GM19455 (cell line): Measurements from ENCODE around the gene MAPK12.

Experiments
- ATAC-seq: cut with Tn5 transposase; IDR thresholded peaks from one replicate; pipeline ENCODE4 v1.9.1; 2021; ENCODE audit not compliant: unreplicated experiment

Gene MAPK12

DNA sequence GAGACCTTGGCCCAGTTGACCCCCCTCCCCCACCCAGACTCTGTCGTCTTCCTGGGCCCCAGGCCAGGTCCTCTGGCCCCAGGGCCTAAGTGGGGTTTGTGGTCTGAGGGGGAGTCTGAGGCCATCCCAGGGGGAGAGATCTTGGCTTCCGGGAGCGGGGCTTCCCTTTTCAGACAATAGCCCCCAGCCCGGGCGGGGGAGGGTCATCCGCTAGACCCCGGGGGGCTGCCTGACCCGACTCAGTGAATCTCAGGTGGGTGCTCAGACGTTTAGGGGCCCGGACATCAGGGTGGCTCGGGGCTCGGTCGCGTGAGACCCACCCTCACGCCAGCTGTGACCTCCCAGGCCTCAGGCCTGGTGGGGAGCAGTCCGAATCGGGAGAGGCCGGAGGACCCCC is 8.1 kb upstream of the MAPK12 start:
- ATAC-seq: no peak

DNA sequence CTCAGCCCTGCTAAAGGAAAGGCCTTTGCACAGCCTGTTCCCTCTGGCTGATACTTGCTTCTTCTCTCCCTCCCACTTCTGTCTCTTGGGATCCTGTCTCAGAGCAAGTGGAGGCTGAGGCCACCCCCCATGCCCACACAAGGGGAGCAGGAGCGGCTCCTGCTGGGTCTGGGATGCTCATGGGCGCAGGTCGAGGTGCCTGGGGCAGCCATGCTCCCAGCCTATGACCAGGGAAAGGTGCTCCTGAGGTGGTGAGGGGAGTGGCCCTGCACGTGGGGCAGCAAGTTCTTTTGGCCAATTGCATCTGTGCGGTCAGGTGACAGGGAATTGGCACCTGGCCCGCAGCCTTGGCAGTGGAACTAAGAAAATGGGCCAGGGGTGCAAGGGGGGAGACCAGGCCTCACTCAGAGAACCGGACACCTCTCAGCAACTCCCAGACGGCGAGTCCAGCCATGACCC is 7.2 kb upstream of the MAPK12 start:
- ATAC-seq: no peak

DNA sequence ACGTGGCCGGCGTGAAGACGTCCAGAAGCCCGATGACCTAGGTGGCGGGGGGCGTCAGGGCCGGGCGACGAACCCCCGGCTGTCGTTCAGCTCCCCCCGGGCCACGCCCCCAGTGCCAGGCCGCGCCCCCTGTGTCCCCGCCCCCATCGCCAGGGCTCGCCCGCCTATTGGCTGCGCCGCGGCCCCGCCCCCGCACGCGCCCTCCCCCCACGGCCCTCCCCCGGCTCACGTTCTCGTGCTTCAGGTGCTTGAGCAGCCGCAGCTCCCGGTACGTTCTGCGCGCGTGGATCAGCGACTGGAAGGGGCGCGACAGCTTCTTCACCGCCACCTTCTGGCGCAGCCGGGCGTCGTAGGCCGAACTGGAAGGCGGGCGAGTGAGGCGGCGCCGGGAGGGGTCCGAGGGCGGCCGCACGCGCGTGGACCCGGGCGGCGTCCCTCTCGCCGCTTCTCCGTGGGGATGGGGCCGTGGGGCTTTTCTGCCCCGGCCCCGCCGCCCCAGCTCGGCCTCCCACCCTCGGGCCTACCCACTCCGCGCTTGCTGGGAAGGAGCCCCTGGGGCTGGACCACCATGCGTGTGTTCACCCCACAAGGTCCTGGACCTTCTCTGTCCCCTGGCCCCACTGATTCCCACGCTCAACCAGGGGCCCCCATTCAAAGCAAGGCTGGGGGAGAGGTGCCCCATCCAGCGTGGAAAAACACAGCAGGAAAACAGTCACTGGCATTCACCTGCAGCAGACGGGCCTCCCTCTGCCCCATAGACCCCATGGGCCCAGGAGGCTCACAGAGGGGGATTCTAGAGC is 6.3 kb upstream of the MAPK12 start:
- no peak for ATAC-seq

DNA sequence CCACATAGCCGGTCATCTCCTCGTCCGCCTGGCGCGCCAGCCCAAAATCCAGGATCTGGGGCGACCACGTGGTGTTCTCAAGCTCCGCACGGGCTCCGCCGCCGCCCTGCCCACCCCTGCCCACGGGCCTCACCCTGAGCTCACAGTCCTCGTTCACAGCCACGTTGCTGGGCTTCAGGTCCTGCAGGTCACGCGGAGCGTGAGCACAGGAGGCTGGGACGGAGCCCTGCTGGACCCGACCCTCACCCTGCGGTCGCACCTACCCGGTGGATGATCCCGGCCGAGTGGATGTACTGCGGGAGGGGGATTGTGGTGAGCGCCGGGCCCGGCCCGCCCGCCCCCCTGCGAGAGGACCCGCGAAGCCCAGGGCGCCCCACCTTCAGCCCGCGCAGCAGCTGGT is 5.5 kb upstream of the MAPK12 start:
- ATAC-seq: no peak

DNA sequence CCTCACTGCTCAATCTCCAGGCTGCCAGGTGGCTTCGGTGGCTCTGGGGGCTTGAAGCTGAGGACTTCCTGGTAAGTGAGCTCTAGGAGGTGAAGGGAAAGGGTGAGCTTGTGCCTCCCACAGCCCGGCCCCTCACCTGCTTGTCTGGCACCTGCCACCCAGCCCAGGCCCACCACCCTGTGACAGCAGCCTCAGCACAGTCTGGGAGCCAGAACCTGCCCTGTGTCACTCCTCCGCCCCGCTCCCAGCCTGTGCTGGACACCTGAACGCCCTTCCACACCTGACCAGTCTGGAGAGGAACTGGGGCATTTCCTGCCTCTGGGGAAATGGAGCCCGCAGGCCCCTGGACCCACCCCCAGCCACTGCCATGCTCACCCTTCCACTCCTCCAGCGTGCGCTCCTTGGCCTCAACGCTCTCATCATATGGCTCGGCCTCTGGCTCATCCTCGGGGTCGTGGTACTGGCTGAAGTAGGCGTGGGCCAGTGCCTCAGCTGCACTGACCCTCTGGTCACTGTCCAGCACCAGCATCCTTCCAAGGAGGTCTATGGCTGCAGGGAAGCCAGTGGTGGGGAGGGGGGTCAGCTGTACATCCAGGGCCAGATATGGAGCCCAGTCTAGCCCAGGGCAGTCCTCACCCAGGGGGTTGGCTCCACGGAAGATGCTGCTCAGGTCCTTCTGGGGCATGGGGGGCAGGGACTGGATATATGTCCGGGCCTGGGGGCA is 3.6 kb upstream of the MAPK12 start:
- no peak for ATAC-seq

DNA sequence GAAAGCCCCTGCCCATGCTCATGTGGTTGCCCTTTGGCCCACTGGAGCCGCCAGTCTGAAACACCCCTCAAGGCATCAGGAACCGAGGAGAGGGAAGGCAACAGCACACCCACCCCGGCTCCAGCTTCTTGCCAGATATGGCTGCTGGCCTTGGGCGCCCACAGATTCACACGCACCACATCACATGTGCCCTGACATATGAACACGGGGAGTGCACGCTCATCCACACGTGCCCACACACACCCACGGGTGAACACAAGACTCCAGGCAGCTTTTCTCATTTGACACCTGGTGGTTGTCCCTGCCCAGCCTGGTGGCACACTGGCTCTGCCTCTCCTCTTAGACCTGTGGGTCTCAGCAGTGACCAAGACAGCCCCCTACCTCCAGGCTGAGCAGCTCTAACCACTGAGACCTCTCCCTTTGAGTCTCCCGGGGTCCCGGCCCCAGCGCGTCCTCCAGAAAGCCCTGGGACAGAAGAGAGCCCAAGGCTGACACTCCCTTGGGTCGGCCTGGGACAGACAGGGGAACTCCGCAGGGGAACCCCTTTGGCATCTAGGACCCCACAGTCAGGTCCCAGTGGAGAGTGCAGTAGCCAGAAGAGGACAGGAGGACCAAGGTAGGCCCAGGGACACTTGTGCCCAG is 2.7 kb upstream of the MAPK12 start:
- ATAC-seq: no peak

DNA sequence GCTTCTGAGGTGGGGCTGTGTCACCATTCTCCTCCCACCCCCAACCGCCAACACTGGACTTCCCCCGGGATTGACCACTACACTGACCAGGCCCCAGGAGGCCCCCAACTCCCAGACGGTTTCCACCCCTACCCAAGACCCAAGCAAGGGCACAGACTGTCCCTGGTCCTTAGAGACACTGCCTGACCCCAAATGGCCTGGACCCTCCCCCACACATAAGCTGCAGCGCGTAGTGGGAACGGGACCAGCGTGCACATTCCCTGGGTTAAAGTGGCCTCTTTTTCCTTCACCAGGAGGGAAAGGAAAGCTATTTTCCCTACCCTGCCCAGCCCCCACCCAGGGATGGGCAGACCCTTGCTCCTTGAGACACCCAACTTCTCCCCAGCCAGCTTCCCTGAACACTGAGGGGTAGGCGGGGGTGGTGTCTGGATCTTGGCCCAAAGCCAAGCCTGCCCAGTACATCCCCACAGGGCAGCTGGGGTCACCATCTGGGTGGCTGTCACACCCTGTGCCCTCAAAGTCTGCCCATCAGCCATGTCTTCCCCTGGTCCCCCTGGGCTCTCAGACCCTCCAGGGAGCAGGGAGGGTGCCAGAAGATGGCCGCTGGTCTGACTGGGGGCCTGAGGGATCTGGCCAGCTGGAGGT is 1.6 kb upstream of the MAPK12 start:
- no peak for ATAC-seq

DNA sequence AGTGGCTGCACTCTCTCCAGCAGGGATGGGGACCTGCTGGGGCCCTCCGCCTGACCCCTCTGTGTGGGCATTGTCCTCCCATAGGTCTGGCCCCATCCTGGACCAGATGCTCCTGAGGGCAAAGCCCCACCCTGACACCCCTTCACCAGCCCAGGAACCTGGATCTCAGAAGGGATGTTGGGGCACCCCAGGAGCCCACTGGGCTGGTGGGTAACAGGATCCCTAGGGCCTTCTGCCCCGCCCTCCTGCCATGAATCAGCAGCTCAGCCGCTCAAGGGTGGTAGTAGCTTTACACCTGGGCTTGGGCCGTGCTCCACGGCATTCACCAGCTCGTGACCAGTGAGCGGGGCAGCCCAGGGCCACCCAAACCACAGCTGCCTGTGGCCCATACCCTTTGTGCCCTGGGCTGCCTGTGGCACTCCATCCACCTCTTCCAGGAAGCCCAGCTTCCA is 1.0 kb upstream of the MAPK12 start:
- ATAC-seq: no peak

DNA sequence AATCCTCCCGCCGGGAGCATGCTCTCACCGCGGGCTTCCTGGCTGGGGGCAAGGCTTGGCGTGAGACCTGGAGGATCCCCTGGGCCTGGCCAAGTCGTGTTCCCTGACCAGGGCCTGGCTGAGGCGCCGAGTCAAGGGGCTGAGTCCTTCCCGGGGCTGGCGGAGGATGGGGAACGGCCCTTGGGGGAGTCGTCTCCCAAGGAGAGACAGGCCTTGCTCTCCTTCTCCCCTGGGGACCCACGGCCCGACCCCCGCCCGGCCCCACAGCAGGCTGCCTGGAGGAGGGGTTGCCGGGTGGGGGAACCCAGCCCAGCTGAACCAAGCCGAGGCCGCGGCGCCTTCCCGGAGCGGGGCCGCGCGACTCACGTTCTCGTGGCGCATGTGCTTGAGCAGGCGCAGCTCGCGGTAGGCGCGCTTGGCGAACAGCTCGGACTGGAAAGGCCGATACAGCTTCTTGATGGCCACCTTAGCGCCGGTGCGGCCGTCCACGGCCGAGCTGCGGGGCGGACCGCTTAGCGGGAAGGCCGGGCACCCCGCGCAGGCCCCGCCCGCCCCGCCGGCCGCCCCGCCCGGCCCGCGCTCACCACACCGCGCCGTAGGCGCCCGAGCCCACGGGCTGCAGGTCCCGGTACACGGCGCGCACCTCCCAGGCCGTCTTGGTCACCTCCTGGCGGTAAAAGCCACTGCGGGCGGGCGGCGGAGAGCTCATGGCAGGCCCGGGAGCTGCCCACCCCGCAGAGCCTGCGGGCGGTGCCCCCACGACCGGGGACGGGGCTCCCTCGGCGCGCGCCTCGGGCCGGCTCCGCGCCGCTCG is 475 bp downstream of the MAPK12 start:
- ATAC-seq: no peak

DNA sequence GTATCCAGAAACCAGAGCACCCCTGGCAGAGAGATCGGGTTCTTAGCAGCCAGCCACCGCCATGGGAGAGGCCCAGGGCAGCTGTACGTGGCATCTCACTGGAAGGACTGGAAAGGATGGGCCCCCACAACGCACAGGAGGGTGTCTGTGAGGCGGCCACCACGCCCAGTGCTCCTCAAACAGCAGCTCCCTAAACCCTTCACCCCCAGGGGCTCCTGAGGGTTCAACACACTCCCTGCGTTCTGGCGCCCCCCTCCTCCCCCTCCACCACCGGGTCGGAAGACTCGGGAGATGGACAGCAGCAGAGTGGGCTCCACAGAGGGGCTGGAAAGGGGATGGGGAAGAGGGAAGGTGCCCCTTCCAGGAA is 1.1 kb downstream of the MAPK12 start:
- no peak for ATAC-seq

DNA sequence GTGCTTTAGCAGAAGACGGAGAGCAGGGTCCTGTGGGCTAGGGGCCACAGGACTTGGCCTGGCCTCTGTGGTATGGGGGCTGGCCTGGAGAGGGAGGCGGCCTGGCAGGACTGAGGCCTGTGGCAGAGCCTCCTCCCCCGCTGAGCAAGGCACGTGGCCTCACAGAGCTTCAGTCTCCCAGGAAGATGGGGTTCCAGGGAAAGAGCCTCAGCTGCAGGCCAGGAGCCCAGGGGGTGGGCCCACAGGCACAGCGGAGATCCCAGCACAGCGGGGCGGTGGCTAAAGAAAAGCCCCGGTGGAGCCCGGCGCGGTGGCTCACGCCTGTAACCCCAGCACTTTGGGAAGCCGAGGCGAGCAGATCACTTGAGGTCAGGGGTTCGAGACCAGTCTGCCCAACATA is 2.2 kb downstream of the MAPK12 start:
- ATAC-seq: no peak

DNA sequence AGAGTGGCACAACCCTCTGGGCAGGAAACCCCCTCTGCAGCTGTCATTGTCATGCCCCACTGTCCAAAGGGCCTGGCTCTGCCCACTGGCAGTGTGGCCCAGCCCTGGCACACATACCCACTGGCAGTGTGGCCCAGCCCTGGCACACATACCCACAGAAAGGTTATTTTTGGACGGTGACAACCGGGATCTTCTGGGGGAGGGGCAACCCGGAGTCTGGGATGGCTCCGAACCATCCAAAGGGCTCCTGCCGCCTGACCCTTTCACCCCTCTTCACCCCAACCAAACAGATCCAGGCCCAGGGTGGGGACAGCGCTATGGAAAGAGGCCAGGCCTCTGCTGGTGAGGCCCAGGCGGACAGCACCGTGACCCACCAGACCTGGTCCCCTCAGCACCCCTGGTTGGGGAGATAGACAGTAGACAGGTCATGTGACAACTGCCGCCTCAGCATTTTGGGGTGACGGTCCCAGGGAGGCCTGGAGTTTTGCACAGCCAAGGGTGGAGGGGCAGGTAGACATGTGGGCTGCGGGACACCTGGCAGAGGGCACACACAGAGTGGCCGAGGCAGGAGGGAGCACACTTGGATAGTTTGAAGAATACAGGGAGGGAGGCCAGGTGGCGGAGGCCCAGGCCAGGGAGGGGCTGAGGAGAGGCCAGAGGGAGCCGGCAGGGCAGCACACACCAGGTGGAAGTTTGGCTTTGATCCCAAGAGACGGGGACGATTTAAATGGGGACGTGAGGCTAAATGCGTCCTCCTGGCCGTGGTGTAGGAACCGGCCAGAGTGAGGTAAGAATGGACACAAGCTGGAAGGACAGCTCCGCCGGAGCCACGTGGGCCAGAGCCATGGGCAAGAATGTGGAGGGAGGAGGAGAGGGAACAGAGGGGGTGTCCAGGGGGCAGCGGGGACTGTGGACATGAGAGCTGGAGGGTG is 2.9 kb downstream of the MAPK12 start:
- ATAC-seq: no peak

DNA sequence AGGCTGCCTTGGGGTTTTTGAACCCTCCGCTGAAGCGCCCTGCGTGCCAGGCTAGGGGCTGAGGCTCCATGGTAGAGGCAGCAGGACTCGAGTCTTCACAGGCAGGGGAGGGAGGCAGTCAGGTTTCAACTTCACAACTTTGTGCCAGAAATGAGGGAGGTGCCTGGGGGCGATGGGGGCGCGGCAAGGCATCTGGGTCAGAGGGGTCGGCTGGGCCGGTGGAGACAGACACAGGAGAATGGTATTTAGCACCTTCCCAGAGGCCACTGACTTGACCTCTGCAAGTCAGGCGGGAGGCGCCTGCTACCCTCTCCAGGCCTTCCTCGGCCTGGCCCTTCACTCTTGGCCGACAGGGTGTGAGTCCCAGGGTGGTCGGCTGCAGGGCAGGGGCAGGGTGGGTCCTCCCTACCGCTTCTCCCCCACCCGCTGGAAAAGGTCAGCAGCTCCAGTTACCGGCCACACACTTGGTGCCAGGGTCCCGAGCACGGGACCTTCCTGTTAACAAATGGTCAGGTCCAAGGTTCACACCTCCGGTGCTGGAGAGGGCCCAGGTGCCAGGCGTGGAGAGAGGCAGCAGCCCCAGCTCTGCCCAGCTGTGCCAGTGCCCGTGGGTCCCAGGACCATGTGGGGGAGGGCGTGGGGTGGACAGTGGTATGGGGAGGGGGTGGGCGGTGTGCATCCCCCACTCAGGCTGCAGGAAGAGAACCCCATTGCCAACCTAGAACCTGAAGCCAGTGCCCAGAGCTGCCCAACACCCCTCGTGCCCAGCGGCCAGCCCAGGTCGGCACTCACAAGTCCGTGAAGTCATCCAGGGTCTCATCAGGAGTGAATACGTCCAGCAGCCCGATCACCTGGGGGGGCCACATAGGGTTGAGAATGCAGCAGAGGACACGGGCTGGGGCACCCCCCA is 3.8 kb downstream of the MAPK12 start:
- no peak for ATAC-seq

DNA sequence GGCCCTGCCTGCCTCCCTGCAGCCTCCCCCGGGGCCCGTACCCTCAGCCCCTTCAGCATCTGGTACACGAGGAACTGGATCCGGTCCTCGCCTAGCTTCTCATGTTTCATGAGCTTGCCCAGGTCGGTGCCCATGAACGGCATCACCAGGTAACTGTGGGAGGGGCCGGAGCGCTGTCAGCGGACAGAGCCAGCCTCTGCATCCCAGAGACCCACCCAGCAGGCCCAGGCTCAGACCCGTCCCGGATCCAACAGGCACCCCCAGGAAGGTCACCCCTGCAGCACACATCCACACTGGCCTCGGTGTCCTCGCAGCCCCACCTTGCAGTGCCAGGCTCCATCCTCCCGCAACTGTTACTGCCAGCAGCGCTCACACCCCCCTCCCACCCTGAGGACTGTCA is 4.4 kb downstream of the MAPK12 start:
- no peak for ATAC-seq

DNA sequence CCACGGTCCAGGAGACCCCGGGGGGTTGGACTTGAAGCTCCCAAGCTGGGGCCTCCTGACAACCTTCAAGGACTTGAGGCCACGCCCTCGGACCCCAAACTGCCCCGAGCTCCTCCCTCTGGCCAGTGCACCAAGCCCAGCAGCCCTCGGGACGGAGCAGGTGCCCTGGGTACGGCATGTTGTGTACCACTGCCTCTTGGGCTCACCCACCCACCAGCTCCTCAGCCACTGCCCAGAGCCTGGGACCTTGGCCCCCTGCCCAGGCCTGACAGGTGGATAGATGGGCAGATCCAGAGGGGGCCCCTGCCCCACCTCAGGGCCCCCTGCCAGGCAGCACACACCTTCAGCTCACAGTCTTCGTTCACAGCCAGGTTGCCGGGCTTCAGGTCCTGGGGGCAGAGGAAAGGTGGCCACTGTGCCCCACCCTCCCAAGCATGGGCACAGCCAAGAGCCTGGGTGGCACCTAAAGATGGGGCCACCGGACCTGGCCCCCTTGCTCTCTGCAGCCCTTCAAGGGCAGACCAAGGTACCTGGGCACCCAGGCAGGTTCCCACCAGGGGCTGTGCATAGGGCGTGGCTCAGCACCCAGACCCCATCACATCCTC is 5.1 kb downstream of the MAPK12 start:
- ATAC-seq: no peak

DNA sequence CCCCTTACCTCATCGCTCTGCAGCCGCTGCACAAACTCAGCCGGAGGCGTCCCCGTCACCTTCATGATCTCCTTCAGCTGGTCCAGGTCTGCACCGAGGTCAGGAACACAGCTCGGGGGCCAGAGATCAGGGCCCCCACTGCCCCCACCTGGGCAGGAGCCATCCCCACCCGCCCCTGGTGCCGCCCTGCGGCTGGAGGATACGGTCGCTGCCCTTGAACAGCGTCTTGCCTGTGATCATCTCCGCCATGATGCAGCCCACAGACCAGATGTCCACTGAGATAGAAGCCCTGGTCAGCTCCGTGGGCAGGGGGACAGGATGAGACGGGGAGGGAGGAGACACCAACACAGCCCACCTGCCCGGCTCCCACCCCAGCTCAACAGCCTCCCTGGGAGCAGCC is 5.9 kb downstream of the MAPK12 start:
- no peak for ATAC-seq

DNA sequence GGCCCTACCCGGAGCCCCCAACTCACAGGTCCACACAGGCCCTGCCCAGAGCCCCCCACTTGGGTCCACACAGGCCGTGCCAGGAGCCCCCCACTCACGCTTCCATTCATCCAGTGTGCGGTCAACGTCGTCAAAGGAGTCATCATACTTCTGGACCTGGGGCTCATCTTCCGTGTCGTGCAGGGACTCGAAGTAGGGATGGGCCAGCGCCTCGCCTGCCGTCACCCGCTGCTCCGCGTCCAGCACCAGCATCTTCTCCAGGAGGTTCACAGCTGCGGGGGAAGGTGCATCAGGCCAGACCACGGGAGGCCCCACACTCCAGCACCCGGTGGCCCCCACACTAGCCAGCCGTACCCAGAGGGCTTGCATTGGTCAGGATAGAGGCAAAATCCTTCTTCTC is 6.4 kb downstream of the MAPK12 start:
- ATAC-seq: no peak

DNA sequence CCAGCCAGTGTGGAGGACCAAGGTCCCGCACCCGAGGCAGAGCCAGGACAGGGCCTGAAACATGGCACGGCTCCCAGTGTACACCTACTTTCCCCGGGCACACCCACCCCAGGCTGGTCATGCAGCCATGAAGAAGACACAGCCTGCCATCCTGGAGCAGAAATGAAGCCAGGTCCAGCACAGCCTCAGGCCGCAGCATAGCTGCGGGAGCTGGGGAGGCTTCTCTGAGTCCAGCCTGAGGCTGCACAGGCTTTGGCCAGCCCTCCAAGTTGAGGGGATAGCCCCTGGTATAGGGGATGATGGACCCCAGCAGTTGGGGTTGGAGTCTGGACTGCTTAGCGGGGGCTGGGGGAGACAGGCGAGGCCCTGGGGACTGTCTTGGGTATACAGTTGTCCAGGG is 7.5 kb downstream of the MAPK12 start:
- ATAC-seq: no peak
